ENCODE measurements around the gene POLE3.
A peak's percentile ranks its signal among the peaks of the same experiment; 100 is the strongest.

The POLE3 gene

GRCh38 chr9:113425072-113425471 is 14.6 kb upstream of the POLE3 start:
- ATAC-seq, result no peak
- no peak for TF ChIP-seq PATZ1 (CRISPR knock-in tag; IDR thresholded peaks at IDR 0.05; ENCODE audit: borderline replicate concordance)
- no peak for TF ChIP-seq TOX (CRISPR knock-in tag; IDR thresholded peaks at IDR 0.05; ENCODE audit: borderline replicate concordance)
- TF ChIP-seq BACH2 (CRISPR knock-in tag; IDR thresholded peaks at IDR 0.05; ENCODE audit: borderline replicate concordance), result no peak
- TF ChIP-seq ISL1 (CRISPR knock-in tag; IDR thresholded peaks at IDR 0.05), result no peak
- TF ChIP-seq OSR1 (CRISPR knock-in tag; IDR thresholded peaks at IDR 0.05), result no peak

- no peak for ATAC-seq
- TF ChIP-seq ZFP3 (CRISPR knock-in tag; IDR thresholded peaks at IDR 0.05), result no peak
- no peak for TF ChIP-seq BACH2 (CRISPR knock-in tag; IDR thresholded peaks at IDR 0.05; ENCODE audit: borderline replicate concordance)
- no peak for TF ChIP-seq GLIS3 (CRISPR knock-in tag; IDR thresholded peaks at IDR 0.05)
Measured at GRCh38 chr9:113421726-113422125, 11.3 kb upstream of the POLE3 start.

- TF ChIP-seq ESRRG (CRISPR knock-in tag; IDR thresholded peaks at IDR 0.05) (no peak), ZNF565 (CRISPR knock-in tag; conservative IDR thresholded peaks at IDR 0.05; ENCODE audit: low read depth) (no peak), OSR1 (CRISPR knock-in tag; IDR thresholded peaks at IDR 0.05) (no peak)
- no peak for ATAC-seq
Measured at GRCh38 chr9:113417370-113417769, 6.9 kb upstream of the POLE3 start.

GRCh38 chr9:113416149-113416721 is 5.8 kb upstream of the POLE3 start:
- ATAC-seq, result no peak
- no peak for TF ChIP-seq TSHZ2 (CRISPR knock-in tag; IDR thresholded peaks at IDR 0.05)
- no peak for TF ChIP-seq TOX (CRISPR knock-in tag; IDR thresholded peaks at IDR 0.05; ENCODE audit: borderline replicate concordance)
- TF ChIP-seq BACH2 (CRISPR knock-in tag; IDR thresholded peaks at IDR 0.05; ENCODE audit: borderline replicate concordance), result no peak

- ATAC-seq, result peak; percentile 12
- no peak for TF ChIP-seq ZFP30 (CRISPR knock-in tag; IDR thresholded peaks at IDR 0.05)
- no peak for TF ChIP-seq CREB5 (CRISPR knock-in tag; IDR thresholded peaks at IDR 0.05; ENCODE audit: low read depth)
- no peak for TF ChIP-seq PPARA (CRISPR knock-in tag; IDR thresholded peaks at IDR 0.05; ENCODE audit: borderline replicate concordance)
- TF ChIP-seq OSR1 (CRISPR knock-in tag; IDR thresholded peaks at IDR 0.05), result no peak
- no peak for TF ChIP-seq ZFP3 (CRISPR knock-in tag; IDR thresholded peaks at IDR 0.05)
Measured at GRCh38 chr9:113409883-113410206, 630 bp downstream of the POLE3 start.

- no peak for ATAC-seq
- TF ChIP-seq ESRRG (CRISPR knock-in tag; IDR thresholded peaks at IDR 0.05) (no peak), TOX (CRISPR knock-in tag; IDR thresholded peaks at IDR 0.05; ENCODE audit: borderline replicate concordance) (no peak), PATZ1 (CRISPR knock-in tag; IDR thresholded peaks at IDR 0.05; ENCODE audit: borderline replicate concordance) (no peak), CSRNP3 (CRISPR knock-in tag; IDR thresholded peaks at IDR 0.05) (no peak), ZC3H10 (CRISPR knock-in tag; IDR thresholded peaks at IDR 0.05) (no peak), ZNF70 (CRISPR knock-in tag; IDR thresholded peaks at IDR 0.05) (no peak), TSHZ2 (CRISPR knock-in tag; IDR thresholded peaks at IDR 0.05) (no peak), BACH2 (CRISPR knock-in tag; IDR thresholded peaks at IDR 0.05; ENCODE audit: borderline replicate concordance) (no peak), TCF4 (CRISPR knock-in tag; IDR thresholded peaks at IDR 0.05; ENCODE audit: borderline replicate concordance) (no peak), ZNF8 (CRISPR knock-in tag; IDR thresholded peaks at IDR 0.05) (no peak)
Measured at GRCh38 chr9:113409481-113409880, 994 bp downstream of the POLE3 start.

- ATAC-seq, result peak; percentile 49
Measured at GRCh38 chr9:113406873-113407511, 3.5 kb downstream of the POLE3 start.

All from SK-N-SH treated with all-trans-retinoic acid at 6 μM for 48 hours (cell line).